IPS-15b (cell line): ENCODE data around the gene WDR54.

Source experiments
- H3K27me3 ChIP-seq: one replicate; pipeline ENCODE4 v1.6.1; 2013; ENCODE audit warnings: low read length; ENCODE audit not compliant: control insufficient read depth, insufficient read depth
- H3K36me3 ChIP-seq: one replicate; pipeline ENCODE4 v1.6.1; 2013; ENCODE audit warnings: low read length; ENCODE audit not compliant: control insufficient read depth, insufficient read depth
- H3K4me1 ChIP-seq: one replicate; pipeline ENCODE4 v1.6.1; 2013; ENCODE audit warnings: mild to moderate bottlenecking, low read length; ENCODE audit not compliant: control insufficient read depth, insufficient read depth
- H3K4me3 ChIP-seq: one replicate; pipeline ENCODE4 v1.5.1; 2013; ENCODE audit warnings: low read depth, low read length
- H3K9ac ChIP-seq: one replicate; pipeline ENCODE4 v1.6.1; 2013; ENCODE audit warnings: low read depth, mild to moderate bottlenecking, low read length
- H3K9me3 ChIP-seq: one replicate; pipeline ENCODE4 v1.6.1; 2013; ENCODE audit warnings: mild to moderate bottlenecking, low read length; ENCODE audit not compliant: control insufficient read depth, insufficient read depth

WDR54 gene

GRCh38 chr2:74421221-74421870 lies at the start of gene WDR54, which contains the start of gene C2orf81:
TSS of gene WDR54 (plus strand) at chr2:74421730. CDS start at chr2:74422154, 424 bp downstream.
TSS of gene C2orf81 (minus strand) at chr2:74421619. CDS start at chr2:74421560, 59 bp downstream.
- H3K9ac ChIP-seq = peak within 1 kb of the TSS; percentile 70
- H3K27me3 ChIP-seq = peaks cover 11% of the 10 kb centered on the region
- peak within 1 kb of the TSS; percentile 89 for H3K4me3 ChIP-seq
- no peaks in the 10 kb centered on the region for H3K9me3 ChIP-seq
- H3K36me3 ChIP-seq = peaks cover 13% of the 10 kb centered on the region
- H3K4me1 ChIP-seq = no peaks in the 10 kb centered on the region

- Histone ChIP-seq H3K4me3 (peak overlapping the region; percentile 87), H3K9me3 (no peaks in the 10 kb centered on the region), H3K4me1 (peaks cover 14% of the 10 kb centered on the region), H3K27me3 (no peaks in the 10 kb centered on the region), H3K9ac (no peak overlapping the region), H3K36me3 (peaks cover 37% of the 10 kb centered on the region)
Measured at GRCh38 chr2:74372674-74373073, 48.9 kb upstream of the WDR54 start.

GRCh38 chr2:74373221-74373676 lies 48.3 kb upstream of the WDR54 start:
- no peaks in the 10 kb centered on the region for H3K9me3 ChIP-seq
- peaks cover 14% of the 10 kb centered on the region for H3K4me1 ChIP-seq
- H3K9ac ChIP-seq = no peak overlapping the region
- peak overlapping the region; percentile 87 for H3K4me3 ChIP-seq
- no peaks in the 10 kb centered on the region for H3K27me3 ChIP-seq
- peaks cover 35% of the 10 kb centered on the region for H3K36me3 ChIP-seq

GRCh38 chr2:74373985-74374384 lies 47.5 kb upstream of the WDR54 start:
- H3K9me3 ChIP-seq = no peaks in the 10 kb centered on the region
- H3K36me3 ChIP-seq = peaks cover 27% of the 10 kb centered on the region
- H3K9ac ChIP-seq = peak overlapping the region; percentile 14
- H3K4me1 ChIP-seq = peaks cover 14% of the 10 kb centered on the region
- H3K27me3 ChIP-seq = no peaks in the 10 kb centered on the region
- peak overlapping the region; percentile 87 for H3K4me3 ChIP-seq

- Histone ChIP-seq H3K4me3 (peak overlapping the region; percentile 87), H3K9ac (peak overlapping the region; percentile 14), H3K9me3 (no peaks in the 10 kb centered on the region), H3K36me3 (peaks cover 21% of the 10 kb centered on the region), H3K4me1 (peaks cover 17% of the 10 kb centered on the region), H3K27me3 (no peaks in the 10 kb centered on the region)
Measured at GRCh38 chr2:74374509-74375205, 46.9 kb upstream of the WDR54 start.

- Histone ChIP-seq H3K4me3 (no peak overlapping the region), H3K36me3 (peaks cover 9% of the 10 kb centered on the region), H3K9ac (no peak overlapping the region), H3K27me3 (no peaks in the 10 kb centered on the region), H3K4me1 (peaks cover 25% of the 10 kb centered on the region), H3K9me3 (no peaks in the 10 kb centered on the region)
Measured at GRCh38 chr2:74375838-74376237, 45.7 kb upstream of the WDR54 start.

GRCh38 chr2:74378007-74378406 lies 43.5 kb upstream of the WDR54 start:
- Histone ChIP-seq H3K4me3 (no peak overlapping the region), H3K4me1 (peaks cover 21% of the 10 kb centered on the region), H3K9ac (no peak overlapping the region), H3K36me3 (peaks cover 7% of the 10 kb centered on the region), H3K27me3 (no peaks in the 10 kb centered on the region), H3K9me3 (no peaks in the 10 kb centered on the region)

- Histone ChIP-seq H3K9ac (peak within 1 kb of the TSS; percentile 32), H3K9me3 (no peaks in the 10 kb centered on the region), H3K27me3 (no peaks in the 10 kb centered on the region), H3K36me3 (peaks cover 7% of the 10 kb centered on the region), H3K4me1 (peaks cover 11% of the 10 kb centered on the region), H3K4me3 (peak within 1 kb of the TSS; percentile 53)
Measured at GRCh38 chr2:74379851-74380789, 41.4 kb upstream of the WDR54 start, which contains the start of gene DCTN1. TSS of gene DCTN1 (minus strand) at chr2:74380311. CDS start at chr2:74380037, 274 bp downstream.

GRCh38 chr2:74381751-74382150 lies 39.8 kb upstream of the WDR54 start:
- Histone ChIP-seq H3K4me1 (peaks cover 11% of the 10 kb centered on the region), H3K27me3 (no peaks in the 10 kb centered on the region), H3K9me3 (no peaks in the 10 kb centered on the region), H3K36me3 (peaks cover 9% of the 10 kb centered on the region), H3K4me3 (no peak overlapping the region), H3K9ac (no peak overlapping the region)

GRCh38 chr2:74383254-74383653 lies 38.3 kb upstream of the WDR54 start:
- no peaks in the 10 kb centered on the region for H3K27me3 ChIP-seq
- H3K4me3 ChIP-seq = no peak overlapping the region
- peaks cover 3% of the 10 kb centered on the region for H3K36me3 ChIP-seq
- H3K9ac ChIP-seq = no peak overlapping the region
- H3K9me3 ChIP-seq = no peaks in the 10 kb centered on the region
- peaks cover 11% of the 10 kb centered on the region for H3K4me1 ChIP-seq

GRCh38 chr2:74384051-74384450 lies 37.5 kb upstream of the WDR54 start:
- peaks cover 3% of the 10 kb centered on the region for H3K36me3 ChIP-seq
- H3K9me3 ChIP-seq = no peaks in the 10 kb centered on the region
- H3K9ac ChIP-seq = no peak overlapping the region
- H3K4me1 ChIP-seq = peaks cover 11% of the 10 kb centered on the region
- no peak overlapping the region for H3K4me3 ChIP-seq
- no peaks in the 10 kb centered on the region for H3K27me3 ChIP-seq
